ENCODE measurements around the gene OPN1LW.
"Not testable (repeated sequence)": the region's sequence is repeated elsewhere in the genome, so short reads cannot be mapped to it uniquely, and the experiment has no call there.

Gene OPN1LW

DNA sequence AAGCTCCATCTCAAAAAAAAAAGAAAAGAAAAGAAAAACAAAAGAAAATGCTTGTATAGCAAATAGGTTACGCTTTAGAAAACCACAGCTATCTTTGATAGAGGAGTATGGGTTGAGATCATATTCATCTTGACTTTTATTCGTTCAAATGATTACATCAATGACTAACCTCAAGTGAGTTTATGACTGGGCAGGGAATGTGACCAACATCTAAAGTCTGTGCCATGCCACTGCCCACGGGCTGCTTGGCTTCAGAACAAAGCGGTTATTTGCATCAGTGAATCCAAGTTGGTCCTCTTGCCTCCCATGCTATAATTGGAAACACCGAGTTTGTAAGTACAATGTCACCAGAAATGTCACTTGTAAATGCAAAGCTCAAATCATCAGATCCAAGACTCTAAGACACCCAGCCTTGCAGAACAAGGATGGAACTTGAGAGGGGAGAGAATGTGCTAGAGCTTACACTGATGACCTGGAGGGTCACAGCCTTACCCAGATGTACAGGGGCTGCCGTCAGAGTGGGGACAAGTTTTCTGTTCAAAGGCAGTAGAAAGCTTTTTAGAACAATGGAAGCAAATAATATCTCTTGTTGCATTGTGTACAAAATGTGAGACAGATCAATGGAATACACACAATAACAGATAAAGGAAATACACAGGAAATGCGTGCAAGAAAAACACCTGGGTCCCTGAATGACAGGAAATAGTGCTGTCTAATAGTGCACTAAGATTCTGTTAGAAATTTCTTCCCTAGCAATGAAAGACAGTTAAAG, 8.4 kb upstream of the OPN1LW start:
- DNase-seq = no peak

DNA sequence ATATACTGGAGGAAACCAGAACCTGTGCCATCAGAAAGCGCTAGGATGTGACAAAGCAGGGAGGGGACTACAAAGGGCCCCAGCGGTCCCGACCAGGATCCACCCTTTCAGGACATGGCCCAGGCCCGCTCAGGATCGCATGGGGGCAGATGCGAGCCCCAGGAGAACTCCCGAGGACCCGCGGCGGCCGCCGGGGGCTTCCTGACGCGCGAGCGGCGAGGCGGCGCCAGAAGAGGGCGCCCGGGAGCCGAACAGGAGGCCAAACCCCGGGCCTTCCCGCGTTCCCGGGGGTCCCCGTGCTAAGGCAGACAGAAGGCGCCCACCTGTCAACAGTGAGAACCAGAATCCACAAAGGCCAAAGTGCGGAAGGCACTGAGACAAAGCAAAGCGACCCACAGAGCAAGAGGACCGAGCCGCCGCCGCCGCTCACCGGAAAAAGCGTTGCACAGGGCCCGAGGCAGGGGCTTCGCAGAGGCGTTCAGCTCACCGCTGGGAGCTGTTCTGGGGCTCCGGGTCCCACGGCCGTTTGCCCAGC, 7.3 kb upstream of the OPN1LW start:
- DNase-seq = peak; percentile 73

- no peak for DNase-seq
These were observed 5.2 kb upstream of the OPN1LW start for GRCh38 chrX:154138857-154139256.

DNA sequence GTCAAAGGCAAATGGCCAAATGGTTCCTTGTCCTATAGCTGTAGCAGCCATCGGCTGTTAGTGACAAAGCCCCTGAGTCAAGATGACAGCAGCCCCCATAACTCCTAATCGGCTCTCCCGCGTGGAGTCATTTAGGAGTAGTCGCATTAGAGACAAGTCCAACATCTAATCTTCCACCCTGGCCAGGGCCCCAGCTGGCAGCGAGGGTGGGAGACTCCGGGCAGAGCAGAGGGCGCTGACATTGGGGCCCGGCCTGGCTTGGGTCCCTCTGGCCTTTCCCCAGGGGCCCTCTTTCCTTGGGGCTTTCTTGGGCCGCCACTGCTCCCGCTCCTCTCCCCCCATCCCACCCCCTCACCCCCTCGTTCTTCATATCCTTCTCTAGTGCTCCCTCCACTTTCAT, 3.8 kb upstream of the OPN1LW start:
- DNase-seq = no peak

DNA sequence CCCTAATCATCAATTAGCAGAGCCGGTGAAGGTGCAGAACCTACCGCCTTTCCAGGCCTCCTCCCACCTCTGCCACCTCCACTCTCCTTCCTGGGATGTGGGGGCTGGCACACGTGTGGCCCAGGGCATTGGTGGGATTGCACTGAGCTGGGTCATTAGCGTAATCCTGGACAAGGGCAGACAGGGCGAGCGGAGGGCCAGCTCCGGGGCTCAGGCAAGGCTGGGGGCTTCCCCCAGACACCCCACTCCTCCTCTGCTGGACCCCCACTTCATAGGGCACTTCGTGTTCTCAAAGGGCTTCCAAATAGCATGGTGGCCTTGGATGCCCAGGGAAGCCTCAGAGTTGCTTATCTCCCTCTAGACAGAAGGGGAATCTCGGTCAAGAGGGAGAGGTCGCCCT, 3.3 kb upstream of the OPN1LW start:
- no peak for DNase-seq

- no peak for DNase-seq
These were observed 1.7 kb upstream of the OPN1LW start for GRCh38 chrX:154142386-154142785.

GRCh38 chrX:154142950-154143745, 895 bp upstream of the OPN1LW start:
- no peak for DNase-seq

DNA sequence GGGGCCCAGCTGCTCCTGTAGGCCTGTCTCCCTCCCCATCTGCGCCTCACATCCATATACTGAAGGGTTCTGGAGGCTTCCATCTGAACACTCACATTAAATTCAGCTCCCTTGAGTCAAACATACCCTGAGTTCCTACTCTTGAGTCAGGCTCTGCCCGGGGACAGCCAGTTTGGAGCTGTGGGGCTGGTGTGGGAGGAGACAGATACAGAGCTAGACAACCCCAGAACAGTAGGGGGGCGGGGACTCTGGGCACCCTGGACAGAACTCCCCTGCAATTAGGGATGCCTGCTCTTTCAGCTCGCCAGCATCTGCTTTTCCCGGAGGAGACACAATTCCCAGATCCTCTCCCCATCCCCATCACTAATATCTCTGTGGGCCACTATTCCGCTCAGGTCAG, 7.0 kb downstream of the OPN1LW start:
- not testable (repeated sequence) for DNase-seq

DNA sequence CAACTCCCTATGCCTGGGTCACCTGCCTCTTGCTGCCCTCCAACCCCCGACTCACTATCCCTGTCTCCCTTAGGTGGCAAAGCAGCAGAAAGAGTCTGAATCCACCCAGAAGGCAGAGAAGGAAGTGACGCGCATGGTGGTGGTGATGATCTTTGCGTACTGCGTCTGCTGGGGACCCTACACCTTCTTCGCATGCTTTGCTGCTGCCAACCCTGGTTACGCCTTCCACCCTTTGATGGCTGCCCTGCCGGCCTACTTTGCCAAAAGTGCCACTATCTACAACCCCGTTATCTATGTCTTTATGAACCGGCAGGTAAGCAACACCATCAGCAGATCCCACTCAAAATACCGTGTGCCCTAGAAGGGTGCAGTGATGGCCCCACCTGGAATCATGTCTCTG, 12.2 kb downstream of the OPN1LW start:
- not testable (repeated sequence) for DNase-seq

DNA sequence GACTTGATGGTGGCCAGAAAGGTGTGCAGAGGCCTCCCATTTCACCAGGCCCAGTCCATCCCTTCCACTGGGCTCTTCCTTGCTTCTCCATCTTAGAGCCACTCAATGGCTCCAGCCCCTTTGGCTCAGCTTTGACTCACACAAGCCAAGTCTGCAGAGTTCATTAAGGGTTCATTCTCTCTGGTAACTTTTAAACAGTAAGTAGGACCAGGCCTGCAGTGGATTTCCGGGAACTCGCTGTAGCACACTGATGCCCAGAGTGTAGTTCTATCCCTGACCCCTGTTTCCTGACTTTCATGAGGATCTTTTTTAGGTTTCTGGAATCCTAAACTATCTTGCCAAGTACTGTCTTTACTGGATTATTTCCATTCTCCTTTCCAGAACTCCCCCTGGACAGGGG, 13.2 kb downstream of the OPN1LW start:
- DNase-seq = not testable (repeated sequence)

DNA sequence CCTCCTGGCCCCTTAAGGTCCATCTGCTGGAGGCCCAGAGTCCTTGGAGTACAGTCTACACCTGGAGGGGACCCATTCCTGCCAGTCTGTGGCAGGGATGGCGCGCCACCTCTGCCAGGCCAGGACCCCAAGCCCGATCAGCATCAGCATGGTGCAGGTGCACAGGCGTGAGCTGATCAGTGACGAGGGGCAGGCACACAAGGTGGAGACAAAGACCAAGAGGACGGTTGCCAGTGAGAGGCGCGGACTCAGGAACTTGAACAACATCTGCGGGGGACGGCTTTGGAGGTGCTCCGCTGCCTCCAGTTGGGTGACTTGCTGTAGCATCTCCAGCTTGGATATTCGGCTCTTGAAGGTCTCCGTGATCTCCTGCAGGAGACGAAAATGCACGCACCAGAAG, 15.3 kb downstream of the OPN1LW start:
- not testable (repeated sequence) for DNase-seq

DNA sequence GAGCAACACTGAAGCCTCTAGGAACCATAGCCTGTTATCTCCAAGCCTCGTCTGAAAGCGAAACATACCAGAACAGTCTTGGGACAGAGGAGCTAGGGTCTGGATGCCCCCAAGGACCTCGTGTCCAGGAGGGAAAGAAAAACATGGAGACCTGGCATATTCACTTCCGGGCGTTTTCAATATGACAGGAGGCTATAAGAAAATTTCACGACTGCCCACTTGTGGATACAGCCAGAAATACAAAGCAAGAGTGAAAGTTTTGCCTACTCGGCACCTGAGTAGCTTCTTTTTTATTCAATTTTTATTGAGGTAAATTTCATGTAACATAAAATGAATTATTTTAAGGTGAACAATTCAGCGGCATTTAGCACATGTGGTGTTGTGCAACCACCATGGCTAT, 20.9 kb downstream of the OPN1LW start:
- not testable (repeated sequence) for DNase-seq

DNA sequence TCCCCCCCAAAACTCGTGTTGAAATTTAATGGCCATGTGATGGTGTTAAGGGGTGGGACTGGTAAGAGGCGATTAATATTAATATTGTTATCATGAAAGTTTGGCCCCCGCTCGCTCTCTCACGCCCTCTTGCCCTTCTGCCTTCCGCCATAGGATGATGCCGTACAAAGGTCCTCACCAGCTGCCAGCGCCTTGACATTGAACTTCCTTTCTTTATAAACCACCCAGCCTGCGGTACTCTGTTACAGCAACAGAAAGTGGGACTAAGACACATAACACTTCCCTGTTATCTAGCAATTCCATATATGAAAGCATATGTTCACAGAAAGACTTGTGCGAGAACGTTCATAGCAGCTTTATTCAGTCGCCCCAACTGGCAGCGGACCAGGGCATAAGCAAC, 24.3 kb downstream of the OPN1LW start:
- not testable (repeated sequence) for DNase-seq

DNA sequence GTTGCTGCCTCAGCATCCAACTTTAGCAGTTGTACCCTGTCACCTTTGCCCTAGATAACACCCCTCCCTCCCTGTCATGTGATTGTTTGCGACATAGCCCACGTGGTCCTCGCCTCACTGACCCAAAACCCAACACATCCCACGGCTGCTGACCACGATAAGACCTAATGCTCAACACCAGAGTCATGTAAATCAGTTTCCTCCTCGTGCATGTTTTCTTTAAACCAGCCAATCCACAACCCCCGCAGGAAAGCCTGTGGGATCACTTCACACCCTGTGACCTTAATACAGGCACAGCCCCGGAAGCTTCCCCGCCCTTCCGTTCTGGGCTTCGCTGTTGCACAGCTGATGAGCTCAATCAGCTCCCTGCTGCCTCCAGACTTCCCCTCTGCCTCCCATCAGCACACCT, 28.5 kb downstream of the OPN1LW start:
- DNase-seq = not testable (repeated sequence)

- not testable (repeated sequence) for DNase-seq
These were observed 30.3 kb downstream of the OPN1LW start for GRCh38 chrX:154174356-154174755.

DNA sequence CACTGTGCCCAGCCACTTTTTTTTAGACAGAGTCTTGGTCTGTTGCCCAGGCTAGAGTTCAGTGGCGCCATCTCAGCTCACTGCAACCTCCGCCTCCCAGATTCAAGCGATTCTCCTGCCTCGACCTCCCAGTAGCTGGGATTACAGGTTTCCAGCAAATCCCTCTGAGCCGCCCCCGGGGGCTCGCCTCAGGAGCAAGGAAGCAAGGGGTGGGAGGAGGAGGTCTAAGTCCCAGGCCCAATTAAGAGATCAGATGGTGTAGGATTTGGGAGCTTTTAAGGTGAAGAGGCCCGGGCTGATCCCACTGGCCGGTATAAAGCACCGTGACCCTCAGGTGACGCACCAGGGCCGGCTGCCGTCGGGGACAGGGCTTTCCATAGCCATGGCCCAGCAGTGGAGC, 38.3 kb downstream of the OPN1LW start, which contains the start of gene OPN1MW:
TSS of gene OPN1MW (plus strand) at position 301 of the 400 bp plus-strand sequence. CDS start at position 383, 82 bp downstream.
- not testable (repeated sequence) for DNase-seq

GRCh38 chrX:154183794-154184193, 39.8 kb downstream of the OPN1LW start:
- not testable (repeated sequence) for DNase-seq

- not testable (repeated sequence) for DNase-seq
These were observed 48.8 kb downstream of the OPN1LW start for GRCh38 chrX:154192846-154193245.

- not testable (repeated sequence) for DNase-seq
These were observed 50.3 kb downstream of the OPN1LW start for GRCh38 chrX:154194316-154194715.

DNA sequence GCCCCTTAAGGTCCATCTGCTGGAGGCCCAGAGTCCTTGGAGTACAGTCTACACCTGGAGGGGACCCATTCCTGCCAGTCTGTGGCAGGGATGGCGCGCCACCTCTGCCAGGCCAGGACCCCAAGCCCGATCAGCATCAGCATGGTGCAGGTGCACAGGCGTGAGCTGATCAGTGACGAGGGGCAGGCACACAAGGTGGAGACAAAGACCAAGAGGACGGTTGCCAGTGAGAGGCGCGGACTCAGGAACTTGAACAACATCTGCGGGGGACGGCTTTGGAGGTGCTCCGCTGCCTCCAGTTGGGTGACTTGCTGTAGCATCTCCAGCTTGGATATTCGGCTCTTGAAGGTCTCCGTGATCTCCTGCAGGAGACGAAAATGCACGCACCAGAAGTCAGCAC, 52.4 kb downstream of the OPN1LW start:
- not testable (repeated sequence) for DNase-seq
